PFSK-1 (cell line): Measurements from ENCODE around the gene KHK.

Experiments
- FOXP2 ChIP-seq: optimal IDR thresholded peaks from 2 replicates; pipeline ENCODE3; 2011; ENCODE audit warnings: borderline replicate concordance, control low read depth, inconsistent platforms; ENCODE audit not compliant: insufficient read depth; ENCODE audit errors: extremely low read length, extremely low read depth
- POLR2AphosphoS5 ChIP-seq: IDR thresholded peaks from 2 replicates; pipeline ENCODE4 v1.6.1; 2012; ENCODE audit warnings: low read depth, mild to moderate bottlenecking, control low read depth, low read length, moderate library complexity
- REST ChIP-seq, 2 experiments: IDR thresholded peaks; 2 replicates each; pipeline versions ENCODE4 v1.6.1 to v1.8.0; 2011 to 2012; ENCODE audit warnings: low read depth in 2 of 2, low read length in 2 of 2, control low read depth in 1 of 2, inconsistent platforms in 1 of 2, mild to moderate bottlenecking in 1 of 2, moderate library complexity in 1 of 2; ENCODE audit not compliant: insufficient read depth in 1 of 2
- SIN3A ChIP-seq: IDR thresholded peaks from 2 replicates; pipeline ENCODE4 v1.6.1; 2012; ENCODE audit warnings: mild to moderate bottlenecking, low read length, moderate library complexity, borderline replicate concordance; ENCODE audit not compliant: insufficient read depth
- TAF1 ChIP-seq: IDR thresholded peaks from 2 replicates; pipeline ENCODE4 v1.6.1; 2012; ENCODE audit warnings: low read length, control low read depth, borderline replicate concordance; ENCODE audit not compliant: insufficient read depth

KHK gene

GRCh38 chr2:27135478-27135955 lies 48.9 kb downstream of the KHK start:
- TF ChIP-seq FOXP2 (no peak), REST (IDR thresholded peaks at IDR 0.05; ENCODE audit: insufficient read depth in 1 of 2, low read depth in 2 of 2, low read length in 2 of 2) (no peak), SIN3A (no peak), POLR2AphosphoS5 (no peak), TAF1 (no peak)

- TF ChIP-seq FOXP2 (no peak), REST (IDR thresholded peaks at IDR 0.05; ENCODE audit: insufficient read depth in 1 of 2, low read depth in 2 of 2, low read length in 2 of 2) (no peak), POLR2AphosphoS5 (no peak), TAF1 (no peak), SIN3A (no peak)
Measured at GRCh38 chr2:27136751-27137150, 50.2 kb downstream of the KHK start.

GRCh38 chr2:27137322-27137935 lies 50.9 kb downstream of the KHK start:
- TF ChIP-seq REST (IDR thresholded peaks at IDR 0.05; ENCODE audit: insufficient read depth in 1 of 2, low read depth in 2 of 2, low read length in 2 of 2) (no peak), TAF1 (no peak), POLR2AphosphoS5 (no peak), FOXP2 (no peak)

GRCh38 chr2:27138111-27138510 lies 51.5 kb downstream of the KHK start:
- TF ChIP-seq TAF1 (no peak), SIN3A (no peak), REST (IDR thresholded peaks at IDR 0.05; ENCODE audit: insufficient read depth in 1 of 2, low read depth in 2 of 2, low read length in 2 of 2) (no peak), POLR2AphosphoS5 (no peak), FOXP2 (no peak)

- TF ChIP-seq SIN3A: no peak
- TF ChIP-seq POLR2AphosphoS5: no peak
- no peak for TF ChIP-seq FOXP2
- TF ChIP-seq TAF1: no peak
- TF ChIP-seq REST (IDR thresholded peaks at IDR 0.05; ENCODE audit: insufficient read depth in 1 of 2, low read depth in 2 of 2, low read length in 2 of 2): no peak
Measured at GRCh38 chr2:27139310-27139709, 52.7 kb downstream of the KHK start, which contains the start of gene PRR30. Gene PRR30 (minus strand): TSS chr2:27139410. CDS start chr2:27138329, 1,081 bp downstream.
